GM19025 (cell line): ENCODE results near the gene FGF22.
"Not testable (repeated sequence)": the region's sequence is repeated elsewhere in the genome, so short reads cannot be mapped to it uniquely, and the experiment has no call there.

Experiments
- ATAC-seq: cut with Tn5 transposase; IDR thresholded peaks from one replicate; pipeline ENCODE4 v1.9.1; 2021; ENCODE audit warnings: mild to moderate bottlenecking, low read depth, moderate library complexity; ENCODE audit not compliant: unreplicated experiment

Gene FGF22

GRCh38 chr19:620166-620862, 19.4 kb upstream of the FGF22 start:
- ATAC-seq: no peak

- not testable (repeated sequence) for ATAC-seq
Observed at GRCh38 chr19:621191-621590, 18.5 kb upstream of the FGF22 start.

- no peak for ATAC-seq
Observed at GRCh38 chr19:621819-622218, 17.9 kb upstream of the FGF22 start.

- ATAC-seq: no peak
Observed at GRCh38 chr19:622666-623065, 17.0 kb upstream of the FGF22 start.

GRCh38 chr19:623175-623916, 16.3 kb upstream of the FGF22 start:
- ATAC-seq: no peak

DNA sequence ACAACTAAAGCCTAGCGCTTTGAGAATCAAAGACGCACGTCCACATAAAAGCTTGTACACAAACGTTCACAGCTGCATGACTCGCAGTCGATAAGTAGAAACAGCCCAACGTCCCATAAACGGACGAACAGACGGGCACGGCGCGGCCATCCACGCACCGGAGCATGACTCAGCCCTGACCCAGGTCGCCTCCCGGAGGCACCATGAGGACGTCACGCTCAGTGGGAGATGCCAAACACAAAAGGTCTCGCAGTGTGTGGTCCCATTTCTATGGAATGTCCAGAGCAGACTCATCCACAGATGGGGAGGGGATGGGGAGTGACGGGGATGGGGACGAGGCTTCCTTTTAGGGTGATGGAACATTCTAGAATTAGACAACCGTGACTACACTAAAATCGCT, 15.7 kb upstream of the FGF22 start:
- ATAC-seq: no peak

GRCh38 chr19:624433-625109, 15.1 kb upstream of the FGF22 start:
- no peak for ATAC-seq

DNA sequence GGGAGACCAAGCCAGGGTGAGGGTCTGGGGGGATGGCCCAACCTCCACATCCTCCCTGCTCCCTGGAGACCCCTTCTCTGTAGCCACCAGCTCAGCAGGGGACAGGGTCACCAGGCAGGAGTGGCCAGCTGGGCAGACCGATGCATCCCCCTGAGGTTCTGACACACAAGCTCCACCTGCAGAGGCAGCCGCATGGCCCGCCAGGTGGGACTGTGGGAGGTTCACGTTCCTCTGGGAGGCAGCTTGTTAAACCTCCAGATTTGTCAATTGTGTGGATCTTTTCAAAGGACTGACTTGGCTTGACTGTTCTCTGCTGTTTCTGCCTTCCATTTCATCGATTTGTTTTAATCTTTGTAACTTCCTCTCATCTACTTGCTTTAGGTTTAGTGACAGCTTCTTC, 14.4 kb upstream of the FGF22 start:
- no peak for ATAC-seq

DNA sequence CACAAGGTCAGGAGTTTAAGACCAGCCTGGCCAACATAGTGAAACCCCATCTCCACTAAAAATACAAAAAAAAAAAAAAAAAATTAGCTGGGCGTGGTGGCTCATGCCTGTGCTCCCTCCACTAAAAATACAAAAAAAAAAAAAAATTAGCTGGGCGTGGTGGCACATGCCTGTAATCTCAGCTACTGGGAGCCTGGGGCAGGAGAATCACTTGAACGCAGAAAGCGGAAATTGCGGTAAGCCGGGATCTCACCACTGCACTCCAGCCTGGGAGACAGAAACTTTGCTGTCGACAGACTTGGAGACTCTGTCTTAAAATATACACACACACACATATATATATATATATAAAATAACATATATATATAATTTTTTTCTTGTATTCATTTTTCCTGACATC, 13.1 kb upstream of the FGF22 start:
- not testable (repeated sequence) for ATAC-seq

- no peak for ATAC-seq
Observed at GRCh38 chr19:628168-628567, 11.5 kb upstream of the FGF22 start.

- ATAC-seq: not testable (repeated sequence)
Observed at GRCh38 chr19:629515-629914, 10.2 kb upstream of the FGF22 start.

- ATAC-seq: no peak
Observed at GRCh38 chr19:629961-630714, 9.5 kb upstream of the FGF22 start.

- ATAC-seq: no peak
Observed at GRCh38 chr19:632579-633067, 7.1 kb upstream of the FGF22 start.

DNA sequence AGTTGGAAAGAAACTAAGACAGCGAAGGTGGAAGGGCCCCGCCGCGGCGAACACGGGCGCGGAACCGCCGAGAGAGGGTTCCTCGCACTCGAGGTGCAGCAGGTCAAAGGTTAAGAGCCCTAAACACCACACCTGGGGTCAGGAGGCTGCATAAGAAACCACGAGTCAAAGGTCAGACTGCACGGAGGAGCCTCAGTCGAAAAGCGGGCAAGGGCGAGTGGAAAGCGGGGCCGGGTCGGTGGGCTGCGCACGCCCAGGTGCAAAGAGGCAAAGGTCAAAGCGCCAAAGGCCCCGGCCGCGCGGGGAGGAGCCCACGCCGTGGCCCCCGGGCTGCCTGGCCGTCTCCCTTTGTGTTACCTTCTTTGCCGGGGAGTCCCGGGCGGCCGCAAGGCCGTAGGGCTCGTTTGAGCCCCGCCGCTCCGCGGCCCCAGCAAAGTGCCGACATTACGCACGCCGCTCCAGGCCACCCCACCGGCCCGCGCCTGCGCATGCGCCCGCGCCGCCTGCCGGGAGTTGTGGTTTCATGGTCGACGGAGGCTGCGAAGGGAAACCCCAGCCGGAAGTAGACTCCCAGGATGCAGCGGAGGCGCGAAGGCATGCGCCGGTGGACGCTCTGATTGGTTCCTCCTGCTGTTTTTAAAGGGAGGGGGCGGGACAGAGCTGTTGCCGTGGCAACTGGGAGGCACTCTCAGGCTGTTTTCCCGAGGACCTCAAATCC, 6.5 kb upstream of the FGF22 start, which contains the start of gene POLRMT:
Gene POLRMT (minus strand): TSS at position 470 of the 718 bp plus-strand sequence. CDS start 25 bp downstream, at position 445.
- ATAC-seq: peak; percentile 87

DNA sequence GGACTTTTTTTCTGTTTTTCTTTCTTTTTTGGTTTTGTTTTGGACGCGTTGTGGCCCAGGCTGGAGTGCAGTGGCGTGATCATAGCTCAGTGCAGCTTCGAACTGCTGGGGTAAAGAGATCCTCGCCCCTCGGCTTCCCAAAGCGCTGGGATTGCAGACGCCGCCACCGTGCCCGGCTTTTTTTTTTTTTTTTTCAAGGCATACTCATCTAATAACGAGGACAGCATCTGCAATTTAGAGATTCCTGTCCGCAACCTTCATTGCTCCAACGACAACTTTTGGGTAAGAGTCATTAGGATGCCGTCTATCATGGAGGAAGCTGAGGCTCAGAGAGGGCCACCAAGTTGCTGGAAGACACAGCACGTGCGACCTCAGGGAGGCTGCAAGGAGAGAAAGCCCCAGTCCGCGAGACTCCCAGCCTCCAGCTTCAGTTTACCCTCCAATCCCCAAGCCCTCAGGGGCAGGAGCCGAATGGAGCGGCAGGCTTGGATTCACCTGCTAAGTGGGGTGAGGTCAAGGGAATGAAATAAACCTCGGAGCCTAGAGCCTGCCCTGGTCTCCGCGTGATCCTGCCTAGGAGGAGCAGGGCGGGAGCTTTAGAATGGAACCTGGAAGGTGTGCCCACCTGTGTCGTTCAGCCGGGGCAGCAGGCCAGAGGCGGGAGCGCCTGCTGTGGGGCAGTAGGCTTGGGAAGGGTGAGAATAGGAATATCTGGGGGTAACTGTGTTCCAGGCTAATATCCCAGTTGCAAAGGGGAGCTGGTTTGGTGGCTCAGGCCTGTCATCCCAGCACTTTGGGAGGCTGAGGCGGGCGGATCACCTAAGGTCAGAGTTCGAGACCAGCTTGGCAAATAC, 5.7 kb upstream of the FGF22 start:
- ATAC-seq: no peak

DNA sequence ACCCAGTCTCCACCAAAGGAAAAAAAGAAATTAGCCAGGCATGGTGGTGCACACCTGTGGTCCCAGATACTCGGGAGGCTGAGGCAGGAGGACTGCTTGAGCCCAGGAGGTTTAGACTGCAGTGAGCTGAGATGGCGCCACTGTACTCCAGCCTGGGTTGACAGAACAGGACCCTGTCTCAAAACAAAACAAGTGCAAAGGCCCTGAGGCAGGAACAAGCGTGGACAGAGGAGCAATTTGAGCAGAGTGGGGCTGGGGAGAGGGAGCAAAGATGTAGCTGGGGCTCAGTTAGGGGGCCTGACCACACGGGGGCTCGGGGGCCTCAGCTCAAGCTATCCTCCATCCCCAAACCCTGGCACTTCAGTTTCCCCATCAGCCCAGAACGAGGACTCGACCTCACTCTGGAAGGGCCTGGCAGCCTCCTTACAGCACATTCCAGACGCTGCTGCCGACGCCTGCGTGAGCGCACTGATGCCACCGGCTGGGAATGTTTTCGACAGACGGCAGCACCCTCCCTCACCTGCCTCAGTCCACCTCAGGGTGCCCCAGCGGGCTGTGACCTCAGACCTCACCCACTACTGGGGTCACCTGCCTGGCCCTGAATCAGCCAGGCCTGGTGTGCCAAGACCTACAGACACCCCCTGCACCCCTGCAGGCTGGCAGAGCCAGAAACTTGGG, 4.6 kb upstream of the FGF22 start:
- ATAC-seq: no peak

- no peak for ATAC-seq
Observed at GRCh38 chr19:638906-639252, 800 bp upstream of the FGF22 start.

GRCh38 chr19:640161-640558, 481 bp downstream of the FGF22 start:
- ATAC-seq: peak; percentile 9
